ES-I3 (cell line): ENCODE results near the gene TMEM163.

Source experiments
- H3K36me3 ChIP-seq: 2 replicates; pipeline ENCODE4 v1.6.1; 2013; ENCODE audit warnings: mild to moderate bottlenecking, low read length, control low read depth, moderate library complexity; ENCODE audit not compliant: insufficient read depth
- H3K4me1 ChIP-seq: 2 replicates; pipeline ENCODE4 v1.6.1; 2013; ENCODE audit warnings: mild to moderate bottlenecking, control low read depth, low read length; ENCODE audit not compliant: insufficient read depth
- H3K9ac ChIP-seq: 2 replicates; pipeline ENCODE4 v1.6.1; 2013; ENCODE audit warnings: low read depth, mild to moderate bottlenecking, low read length, moderate library complexity
- H3K9me3 ChIP-seq: 2 replicates; pipeline ENCODE4 v1.6.1; 2013; ENCODE audit warnings: mild to moderate bottlenecking, low read length, moderate library complexity; ENCODE audit not compliant: control insufficient read depth, insufficient read depth

The TMEM163 gene

DNA sequence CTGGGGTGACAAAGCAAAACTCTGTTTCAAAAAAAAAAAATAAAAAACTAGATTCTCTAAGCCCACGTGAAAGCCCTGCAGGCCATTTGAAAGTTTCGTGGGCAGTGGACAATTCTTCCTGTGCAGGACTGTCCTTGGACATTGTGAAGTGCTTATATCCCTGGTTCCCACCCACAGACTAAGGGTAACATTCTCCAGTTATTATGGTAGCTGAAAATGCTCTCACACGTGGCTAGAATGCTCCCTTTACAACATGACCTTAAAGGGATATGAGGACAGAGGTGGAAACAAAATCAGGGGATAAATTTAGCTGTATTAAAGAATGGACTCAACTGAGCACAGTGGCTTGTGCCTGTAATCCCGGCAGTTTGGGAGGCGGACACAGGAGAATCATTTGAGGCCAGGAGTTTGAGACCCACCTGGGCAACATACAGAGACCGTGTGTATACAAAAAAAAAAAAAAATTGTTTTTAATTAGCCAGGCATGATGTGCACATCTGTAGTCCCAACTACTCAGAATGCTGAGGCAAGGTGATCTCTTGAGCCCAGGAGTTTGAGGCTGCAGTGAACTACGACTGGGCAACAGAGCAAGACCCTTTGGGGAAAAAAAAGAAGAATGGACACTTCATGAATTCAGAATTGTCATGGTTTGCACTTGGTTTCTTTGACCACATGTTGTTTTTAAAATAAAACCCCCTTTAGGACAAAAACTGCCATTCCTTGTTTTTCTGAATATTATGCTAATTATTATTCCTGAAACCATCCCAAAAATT, 297.1 kb downstream of the TMEM163 start:
- no peaks in the 10 kb centered on the region for H3K4me1 ChIP-seq
- H3K9me3 ChIP-seq: no peaks in the 10 kb centered on the region
- peaks cover 4% of the 10 kb centered on the region; the same call in 1 of the 2 replicates for H3K36me3 ChIP-seq
- H3K9ac ChIP-seq: no peak overlapping the region

DNA sequence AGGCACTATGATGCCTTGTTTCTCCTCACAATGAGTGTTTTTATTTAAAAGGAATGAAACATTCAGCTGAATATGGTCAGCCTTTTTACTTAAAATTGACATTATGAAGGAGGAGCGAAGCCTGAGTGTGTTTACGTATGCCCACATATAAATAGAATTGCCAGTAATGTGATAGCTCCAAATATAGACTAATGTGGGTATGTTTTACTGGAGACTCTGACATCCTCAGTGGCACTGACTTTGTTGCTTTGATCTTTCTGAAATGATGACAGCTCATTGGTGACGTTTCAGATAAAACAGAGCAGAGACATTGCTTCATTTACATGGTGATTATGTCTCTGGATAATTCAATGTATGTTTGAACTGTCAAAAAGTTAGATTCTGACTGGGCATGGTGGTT, 297.9 kb downstream of the TMEM163 start:
- Histone ChIP-seq H3K36me3 (peaks cover 4% of the 10 kb centered on the region; the same call in 1 of the 2 replicates), H3K9me3 (no peaks in the 10 kb centered on the region)

DNA sequence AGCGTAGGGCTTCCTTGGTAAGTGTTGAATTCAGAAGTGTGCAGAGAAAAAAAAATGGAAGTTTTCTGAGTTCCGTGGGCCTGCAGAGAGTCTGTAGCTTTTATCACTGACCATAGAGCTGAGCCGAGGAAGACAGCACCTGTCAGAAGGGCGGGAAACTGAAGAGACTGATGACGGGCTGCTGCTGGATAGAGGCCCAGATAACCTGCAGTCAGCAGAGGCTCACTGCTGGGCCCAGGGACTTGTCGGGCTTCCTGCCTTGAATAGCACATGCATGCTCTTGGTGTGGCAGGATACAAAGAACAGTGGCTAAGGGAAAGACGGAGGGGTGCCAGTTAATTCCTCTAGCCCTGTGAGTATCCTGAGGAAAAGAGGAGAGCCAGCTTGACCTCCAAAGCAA, 298.5 kb downstream of the TMEM163 start:
- Histone ChIP-seq H3K9me3 (no peaks in the 10 kb centered on the region), H3K36me3 (peaks cover 4% of the 10 kb centered on the region; the same call in 1 of the 2 replicates), H3K4me1 (no peaks in the 10 kb centered on the region), H3K9ac (no peak overlapping the region)

More for the DNA sequence above, 297.9 kb downstream of the TMEM163 start:
- no peaks in the 10 kb centered on the region for H3K4me1 ChIP-seq
- H3K9ac ChIP-seq: no peak overlapping the region

- no peaks in the 10 kb centered on the region for H3K4me1 ChIP-seq
- H3K9me3 ChIP-seq: no peaks in the 10 kb centered on the region
- H3K36me3 ChIP-seq: peaks cover 4% of the 10 kb centered on the region; the same call in 1 of the 2 replicates
- no peak overlapping the region for H3K9ac ChIP-seq
Observed at GRCh38 chr2:134417968-134418582, 300.7 kb downstream of the TMEM163 start.

DNA sequence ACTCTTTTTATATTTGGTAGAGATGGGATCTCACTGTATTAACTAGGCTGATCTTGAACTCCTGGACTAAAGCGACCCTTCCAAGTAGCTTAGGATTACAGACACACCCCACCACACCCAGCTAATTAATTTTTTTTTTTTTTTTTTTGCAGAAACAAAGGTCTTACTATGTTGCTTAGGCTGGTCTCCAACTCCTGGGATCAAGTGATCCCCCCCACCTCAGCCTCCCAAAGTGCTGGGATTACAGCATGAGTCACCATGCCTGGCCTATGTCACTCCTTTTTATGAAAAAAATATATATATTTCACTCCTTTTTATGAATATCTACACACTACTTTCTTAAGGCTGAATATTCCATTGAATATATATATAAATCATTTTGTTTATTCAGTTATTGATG, 302.2 kb downstream of the TMEM163 start:
- H3K36me3 ChIP-seq: no peaks in the 10 kb centered on the region
- H3K9ac ChIP-seq: no peak overlapping the region
- H3K4me1 ChIP-seq: peaks cover 3% of the 10 kb centered on the region; the same call in 1 of the 2 replicates
- H3K9me3 ChIP-seq: no peaks in the 10 kb centered on the region

DNA sequence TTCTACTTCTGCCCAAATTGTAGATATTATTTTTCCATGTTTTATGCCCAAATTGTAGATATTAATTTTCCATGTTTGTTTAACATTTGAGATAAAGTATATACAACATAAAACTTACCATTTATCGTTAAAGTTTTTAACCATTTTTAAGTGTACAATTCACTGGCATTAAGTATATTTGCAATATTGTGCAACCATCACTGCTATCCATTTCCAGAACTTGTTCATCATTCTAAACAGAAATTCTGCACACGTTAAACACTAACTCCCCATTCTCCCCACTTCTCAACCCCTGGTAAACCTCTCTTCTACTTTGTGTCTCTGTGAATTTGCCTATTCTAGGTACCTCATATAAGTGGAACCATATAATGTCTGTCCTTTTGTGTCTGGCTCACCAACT, 302.8 kb downstream of the TMEM163 start:
- H3K4me1 ChIP-seq: peaks cover 3% of the 10 kb centered on the region; the same call in 1 of the 2 replicates
- no peaks in the 10 kb centered on the region for H3K36me3 ChIP-seq
- no peak overlapping the region for H3K9ac ChIP-seq
- no peaks in the 10 kb centered on the region for H3K9me3 ChIP-seq

GRCh38 chr2:134413912-134414311, 304.9 kb downstream of the TMEM163 start:
- Histone ChIP-seq H3K4me1 (peaks cover 3% of the 10 kb centered on the region; the same call in 1 of the 2 replicates), H3K36me3 (no peaks in the 10 kb centered on the region; the same call in 1 of the 2 replicates), H3K9me3 (no peaks in the 10 kb centered on the region), H3K9ac (no peak overlapping the region)

DNA sequence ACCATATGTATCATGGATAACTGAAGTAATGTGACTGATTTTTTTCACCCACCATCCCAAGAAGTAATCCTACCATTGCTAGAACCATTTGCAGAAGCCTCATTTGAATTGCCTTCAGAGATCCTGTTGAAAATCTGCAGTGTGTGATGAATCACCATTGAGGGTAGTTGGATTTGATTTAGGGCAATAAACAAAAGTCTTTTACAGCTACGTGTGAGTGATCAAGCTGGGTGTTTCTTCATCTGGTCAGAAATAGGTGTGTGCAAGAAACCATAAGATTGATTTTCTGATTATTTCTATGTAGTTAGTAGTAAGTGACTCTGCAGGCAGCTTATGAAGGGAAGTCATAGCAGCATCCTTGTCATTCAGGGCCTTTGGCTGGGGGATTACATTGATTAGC, 305.4 kb downstream of the TMEM163 start:
- no peaks in the 10 kb centered on the region; the same call in 1 of the 2 replicates for H3K36me3 ChIP-seq
- H3K4me1 ChIP-seq: peaks cover 3% of the 10 kb centered on the region; the same call in 1 of the 2 replicates
- no peak overlapping the region for H3K9ac ChIP-seq
- no peaks in the 10 kb centered on the region for H3K9me3 ChIP-seq

DNA sequence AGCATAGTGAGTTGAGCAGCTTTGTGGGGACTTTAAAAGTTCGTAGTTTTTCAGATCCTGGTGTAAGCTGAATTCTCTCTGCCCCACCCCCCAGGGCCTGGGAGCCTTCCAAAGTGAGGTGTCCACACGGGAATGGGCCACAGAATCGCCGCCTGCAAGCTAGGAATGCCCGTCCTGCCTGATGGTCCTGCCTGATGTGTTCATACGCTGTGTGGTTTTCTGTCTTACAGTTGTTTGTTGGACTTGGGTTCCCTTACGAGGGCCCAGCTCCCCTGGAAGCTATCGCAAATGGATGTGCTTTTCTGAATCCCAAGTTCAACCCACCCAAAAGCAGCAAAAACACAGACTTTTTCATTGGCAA, 306.2 kb downstream of the TMEM163 start:
- no peaks in the 10 kb centered on the region for H3K9me3 ChIP-seq
- no peaks in the 10 kb centered on the region; the same call in 1 of the 2 replicates for H3K36me3 ChIP-seq
- no peak overlapping the region for H3K9ac ChIP-seq
- peaks cover 3% of the 10 kb centered on the region; the same call in 1 of the 2 replicates for H3K4me1 ChIP-seq

- H3K9ac ChIP-seq: no peak overlapping the region
- no peaks in the 10 kb centered on the region for H3K9me3 ChIP-seq
- no peaks in the 10 kb centered on the region; the same call in 1 of the 2 replicates for H3K36me3 ChIP-seq
- peaks cover 3% of the 10 kb centered on the region; the same call in 1 of the 2 replicates for H3K4me1 ChIP-seq
Observed at GRCh38 chr2:134411828-134412638, 306.8 kb downstream of the TMEM163 start.

DNA sequence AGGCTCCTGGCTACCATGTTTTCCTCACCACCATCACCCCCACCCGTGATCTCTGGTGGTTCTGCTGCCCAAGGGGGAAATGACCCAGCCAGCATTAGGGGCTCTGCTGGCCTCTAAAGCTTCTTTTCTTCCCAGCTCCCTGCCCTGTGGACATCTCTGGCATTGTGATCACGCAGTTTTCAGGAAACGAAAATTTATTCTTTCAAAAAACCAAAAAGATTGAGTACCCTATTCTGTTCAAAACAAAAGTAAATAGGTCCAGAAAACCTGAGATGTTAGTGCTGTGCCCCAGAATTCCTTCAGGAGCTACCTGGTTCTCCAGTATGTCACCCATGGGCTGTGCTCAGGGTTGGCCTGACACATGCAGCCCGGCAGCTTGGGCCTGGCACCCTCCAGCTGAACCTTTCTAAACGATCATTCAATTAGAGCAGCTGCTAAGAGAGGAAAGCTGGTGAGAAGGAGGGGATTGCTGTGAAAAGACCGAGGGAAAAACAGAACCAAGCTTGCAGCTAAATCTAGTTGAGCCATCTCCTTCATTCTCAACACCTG, 307.4 kb downstream of the TMEM163 start:
- peaks cover 3% of the 10 kb centered on the region; the same call in 1 of the 2 replicates for H3K4me1 ChIP-seq
- H3K9me3 ChIP-seq: no peaks in the 10 kb centered on the region
- H3K9ac ChIP-seq: no peak overlapping the region
- H3K36me3 ChIP-seq: no peaks in the 10 kb centered on the region; the same call in 1 of the 2 replicates

DNA sequence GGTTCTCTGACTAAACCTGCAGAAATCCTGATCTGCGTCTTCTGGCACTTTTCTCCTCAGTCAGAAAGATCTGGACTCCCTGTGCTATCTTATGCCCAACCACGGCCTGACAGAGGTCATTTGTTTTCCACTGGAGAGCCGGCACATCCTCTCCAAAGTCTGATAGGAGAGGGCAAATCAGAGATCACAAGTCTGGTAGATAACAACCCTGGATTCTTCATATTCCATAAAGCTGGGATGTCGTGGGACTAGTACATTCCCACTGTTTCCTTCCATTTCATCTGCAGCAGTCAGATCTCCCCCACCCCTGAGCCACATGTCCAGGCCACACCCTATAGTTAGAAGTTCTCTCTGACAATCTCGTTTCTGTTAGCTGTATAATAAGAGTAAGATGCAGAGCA, 308.0 kb downstream of the TMEM163 start:
- no peaks in the 10 kb centered on the region for H3K9me3 ChIP-seq
- H3K4me1 ChIP-seq: peaks cover 3% of the 10 kb centered on the region; the same call in 1 of the 2 replicates
- no peaks in the 10 kb centered on the region; the same call in 1 of the 2 replicates for H3K36me3 ChIP-seq
- H3K9ac ChIP-seq: no peak overlapping the region

DNA sequence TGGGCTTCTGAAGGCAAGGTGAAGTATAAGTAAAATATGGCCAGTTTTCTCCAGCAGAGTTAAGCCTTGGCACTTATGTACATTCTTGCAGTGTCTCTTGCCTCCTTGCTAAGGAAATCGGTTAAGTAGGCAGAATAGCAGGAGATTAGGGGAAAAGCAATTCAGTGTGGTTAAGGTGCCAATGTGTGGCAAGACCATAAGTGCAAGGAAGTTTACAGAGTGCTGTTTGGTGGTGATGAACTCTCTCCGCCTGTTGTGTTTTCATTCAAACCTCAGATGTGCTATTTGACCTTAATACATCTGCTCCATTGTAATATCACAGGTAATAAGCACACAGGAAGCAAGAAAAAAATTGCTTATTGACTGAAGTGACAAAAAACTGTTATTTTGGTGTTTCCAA, 308.8 kb downstream of the TMEM163 start:
- Histone ChIP-seq H3K4me1 (peaks cover 3% of the 10 kb centered on the region; the same call in 1 of the 2 replicates), H3K9ac (no peak overlapping the region), H3K36me3 (no peaks in the 10 kb centered on the region; the same call in 1 of the 2 replicates), H3K9me3 (no peaks in the 10 kb centered on the region)

GRCh38 chr2:134408791-134409190, 310.0 kb downstream of the TMEM163 start:
- no peaks in the 10 kb centered on the region for H3K9me3 ChIP-seq
- H3K9ac ChIP-seq: no peak overlapping the region
- peaks cover 3% of the 10 kb centered on the region; the same call in 1 of the 2 replicates for H3K4me1 ChIP-seq
- no peaks in the 10 kb centered on the region; the same call in 1 of the 2 replicates for H3K36me3 ChIP-seq
